ENCODE results near the gene RBMX2. TPM values are rescaled to one million over a fixed set of nuclear protein-coding genes. Genes with fewer than 3 reads are reported as not detected.
A peak's percentile ranks its signal among the peaks of the same experiment; 100 is the strongest.

RBMX2 gene
- total RNA-seq, 1 experiment from 2014 or later, result 23.4 TPM

GRCh38 chrX:130418740-130419139, 17.0 kb downstream of the RBMX2 start:
- no peaks in the 10 kb centered on the region for H3K9me3 Mint-ChIP-seq
- H3K27ac Mint-ChIP-seq, result no peak overlapping the region
- ATAC-seq (no peak), DNase-seq (ENCODE audit: low spot score) (no peak)
- H3K4me1 Mint-ChIP-seq, result peaks cover 17% of the 10 kb centered on the region
- H3K4me3 Mint-ChIP-seq, result no peak overlapping the region
- H3K27me3 Mint-ChIP-seq (ENCODE audit: low read depth), result peaks cover 4% of the 10 kb centered on the region
- TF ChIP-seq AR (CRISPR knock-in tag; IDR thresholded peaks at IDR 0.05) (no peak), NFATC4 (CRISPR knock-in tag; IDR thresholded peaks at IDR 0.05) (no peak), MXD4 (CRISPR knock-in tag; IDR thresholded peaks at IDR 0.05; ENCODE audit: borderline replicate concordance) (no peak), PRRX2 (CRISPR knock-in tag; IDR thresholded peaks at IDR 0.05) (no peak), SMAD4 (CRISPR knock-in tag; IDR thresholded peaks at IDR 0.05) (no peak), ZNF396 (CRISPR knock-in tag; IDR thresholded peaks at IDR 0.05; ENCODE audit: borderline replicate concordance) (no peak), TCF7 (CRISPR knock-in tag; IDR thresholded peaks at IDR 0.05; ENCODE audit: low read depth) (no peak), NFE2L1 (CRISPR knock-in tag; IDR thresholded peaks at IDR 0.05) (no peak), MYBL2 (CRISPR knock-in tag; IDR thresholded peaks at IDR 0.05) (no peak), ERG (CRISPR knock-in tag; IDR thresholded peaks at IDR 0.05) (no peak), ZSCAN18 (CRISPR knock-in tag; IDR thresholded peaks at IDR 0.05) (no peak), GABPB1 (CRISPR knock-in tag; IDR thresholded peaks at IDR 0.05) (no peak), USF2 (CRISPR knock-in tag; IDR thresholded peaks at IDR 0.05) (no peak), CREB1 (CRISPR knock-in tag; IDR thresholded peaks at IDR 0.05) (no peak), GRHL2 (CRISPR knock-in tag; IDR thresholded peaks at IDR 0.05; ENCODE audit: insufficient replicate concordance, severe bottlenecking) (no peak), CTCF (IDR thresholded peaks at IDR 0.05) (no peak), ZNF512 (CRISPR knock-in tag; IDR thresholded peaks at IDR 0.05; ENCODE audit: borderline replicate concordance) (no peak)
- CTCF ChIA-PET, result no interaction called here
- POLR2A ChIA-PET, result no interaction called here
- peaks cover 5% of the 10 kb centered on the region for H3K36me3 Mint-ChIP-seq

GRCh38 chrX:130419263-130419662, 17.5 kb downstream of the RBMX2 start:
- Mint-ChIP-seq H3K9me3 (no peaks in the 10 kb centered on the region), H3K27me3 (ENCODE audit: low read depth) (peaks cover 4% of the 10 kb centered on the region), H3K36me3 (peaks cover 1% of the 10 kb centered on the region), H3K4me1 (peaks cover 17% of the 10 kb centered on the region), H3K27ac (no peak overlapping the region), H3K4me3 (no peak overlapping the region)
- DNase-seq (ENCODE audit: low spot score), result no peak
- POLR2A ChIA-PET, result no interaction called here
- ATAC-seq, result peak; percentile 36; the same call in 1 of the 2 replicates
- CTCF ChIA-PET, result no interaction called here
- TF ChIP-seq NFATC4 (CRISPR knock-in tag; IDR thresholded peaks at IDR 0.05) (no peak), GTF2I (CRISPR knock-in tag; conservative IDR thresholded peaks at IDR 0.05) (no peak), ELF4 (CRISPR knock-in tag; IDR thresholded peaks at IDR 0.05; ENCODE audit: low read depth) (no peak), HMGXB4 (CRISPR knock-in tag; IDR thresholded peaks at IDR 0.05) (no peak), NFE2L1 (CRISPR knock-in tag; IDR thresholded peaks at IDR 0.05) (no peak), TCF7 (CRISPR knock-in tag; IDR thresholded peaks at IDR 0.05; ENCODE audit: low read depth) (no peak), CREB1 (CRISPR knock-in tag; IDR thresholded peaks at IDR 0.05) (no peak), NR3C1 (CRISPR knock-in tag; conservative IDR thresholded peaks at IDR 0.05; ENCODE audit: low read depth) (no peak), CTCF (IDR thresholded peaks at IDR 0.05) (no peak), ZNF219 (CRISPR knock-in tag; IDR thresholded peaks at IDR 0.05; ENCODE audit: borderline replicate concordance) (no peak)
